ENCODE data around the gene KCNJ9. TPM values are rescaled to one million over a fixed set of nuclear protein-coding genes. Genes with fewer than 3 reads are reported as not detected.
A peak's percentile ranks its signal among the peaks of the same experiment; 100 is the strongest.

The KCNJ9 gene
- total and polyA plus RNA-seq, 2 of the 13 experiments (the other 11 are each of a cell fraction or from before 2014, with no cell fraction given), result not detected

- TF ChIP-seq ZFP41 (CRISPR knock-in tag; IDR thresholded peaks at IDR 0.05; ENCODE audit: borderline replicate concordance) (no peak), ZBTB39 (CRISPR knock-in tag; IDR thresholded peaks at IDR 0.05) (no peak), SNAPC2 (CRISPR knock-in tag; IDR thresholded peaks at IDR 0.05) (no peak), ARHGAP35 (CRISPR knock-in tag; IDR thresholded peaks at IDR 0.05; ENCODE audit: borderline replicate concordance) (no peak), SSRP1 (CRISPR knock-in tag; IDR thresholded peaks at IDR 0.05) (no peak; the same call in 1 of the 2 replicates), HMG20A (CRISPR knock-in tag; IDR thresholded peaks at IDR 0.05; ENCODE audit: borderline replicate concordance) (peak; percentile 67; the same call in 1 of the 2 replicates), HBP1 (CRISPR knock-in tag; IDR thresholded peaks at IDR 0.05; ENCODE audit: low read depth) (no peak), ZBTB46 (CRISPR knock-in tag; IDR thresholded peaks at IDR 0.05; ENCODE audit: borderline replicate concordance) (no peak), ZFX (CRISPR knock-in tag; IDR thresholded peaks at IDR 0.05; ENCODE audit: low read depth) (peak; percentile 62), REL (CRISPR knock-in tag; conservative IDR thresholded peaks at IDR 0.05) (no peak), ARID5B (CRISPR knock-in tag; IDR thresholded peaks at IDR 0.05) (peak; percentile 81), PITX1 (CRISPR knock-in tag; IDR thresholded peaks at IDR 0.05) (peak; percentile 91), ZNF776 (CRISPR knock-in tag; IDR thresholded peaks at IDR 0.05) (no peak), ZNF446 (CRISPR knock-in tag; IDR thresholded peaks at IDR 0.05) (no peak), ZNF414 (CRISPR knock-in tag; IDR thresholded peaks at IDR 0.05) (no peak)
Measured at GRCh38 chr1:160053548-160054365, 27.6 kb upstream of the KCNJ9 start (continued).
